ENCODE results near the gene BTBD18. TPM values are rescaled to one million over a fixed set of nuclear protein-coding genes. Genes with fewer than 3 reads are reported as not detected.

The BTBD18 gene
- total and polyA plus RNA-seq, 2 of the 13 experiments (the other 11 are each of a cell fraction or from before 2014, with no cell fraction given) = not detected

GRCh38 chr11:57778318-57779037 is 26.9 kb upstream of the BTBD18 start (continued):
- TF ChIP-seq, protein P1, sequence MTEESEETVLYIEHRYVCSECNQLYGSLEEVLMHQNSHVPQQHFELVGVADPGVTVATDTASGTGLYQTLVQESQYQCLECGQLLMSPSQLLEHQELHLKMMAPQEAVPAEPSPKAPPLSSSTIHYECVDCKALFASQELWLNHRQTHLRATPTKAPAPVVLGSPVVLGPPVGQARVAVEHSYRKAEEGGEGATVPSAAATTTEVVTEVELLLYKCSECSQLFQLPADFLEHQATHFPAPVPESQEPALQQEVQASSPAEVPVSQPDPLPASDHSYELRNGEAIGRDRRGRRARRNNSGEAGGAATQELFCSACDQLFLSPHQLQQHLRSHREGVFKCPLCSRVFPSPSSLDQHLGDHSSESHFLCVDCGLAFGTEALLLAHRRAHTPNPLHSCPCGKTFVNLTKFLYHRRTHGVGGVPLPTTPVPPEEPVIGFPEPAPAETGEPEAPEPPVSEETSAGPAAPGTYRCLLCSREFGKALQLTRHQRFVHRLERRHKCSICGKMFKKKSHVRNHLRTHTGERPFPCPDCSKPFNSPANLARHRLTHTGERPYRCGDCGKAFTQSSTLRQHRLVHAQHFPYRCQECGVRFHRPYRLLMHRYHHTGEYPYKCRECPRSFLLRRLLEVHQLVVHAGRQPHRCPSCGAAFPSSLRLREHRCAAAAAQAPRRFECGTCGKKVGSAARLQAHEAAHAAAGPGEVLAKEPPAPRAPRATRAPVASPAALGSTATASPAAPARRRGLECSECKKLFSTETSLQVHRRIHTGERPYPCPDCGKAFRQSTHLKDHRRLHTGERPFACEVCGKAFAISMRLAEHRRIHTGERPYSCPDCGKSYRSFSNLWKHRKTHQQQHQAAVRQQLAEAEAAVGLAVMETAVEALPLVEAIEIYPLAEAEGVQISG (CRISPR knock-in tag; IDR thresholded peaks at IDR 0.05) = peak; percentile 53; the same call in 1 of the 2 replicates
- TF ChIP-seq TARDBP (CRISPR knock-in tag; IDR thresholded peaks at IDR 0.05) (peak; percentile 57; the same call in 1 of the 2 replicates), NBN (conservative IDR thresholded peaks at IDR 0.05) (no peak), NPAS2 (CRISPR knock-in tag; IDR thresholded peaks at IDR 0.05; ENCODE audit: borderline replicate concordance) (no peak), ZNF766 (CRISPR knock-in tag; IDR thresholded peaks at IDR 0.05; ENCODE audit: borderline replicate concordance) (no peak), ZNF382 (CRISPR knock-in tag; IDR thresholded peaks at IDR 0.05; ENCODE audit: borderline replicate concordance) (no peak), RFX5 (IDR thresholded peaks at IDR 0.05; ENCODE audit: low read depth, low read length) (no peak), CSRNP2 (CRISPR knock-in tag; conservative IDR thresholded peaks at IDR 0.05; ENCODE audit: low read depth) (no peak), AHDC1 (CRISPR knock-in tag; IDR thresholded peaks at IDR 0.05; ENCODE audit: borderline replicate concordance) (peak; percentile 90), BCL6 (CRISPR knock-in tag; IDR thresholded peaks at IDR 0.05) (peak; percentile 97), HNF4A (CRISPR knock-in tag; IDR thresholded peaks at IDR 0.05) (peak; percentile 88), GTF2F1 (IDR thresholded peaks at IDR 0.05; ENCODE audit: low read length) (no peak), ZNF121 (CRISPR knock-in tag; IDR thresholded peaks at IDR 0.05) (peak; percentile 18; the same call in 1 of the 2 replicates)

Data from HepG2 (cell line).